Heart left ventricle (tissue), 16 donors: ENCODE measurements around the gene TNPO3. TPM values are rescaled to one million over a fixed set of nuclear protein-coding genes. Genes with fewer than 3 reads are reported as not detected.

Experiments
- ATAC-seq, 4 donors: fragments of 200-7000 bp; cut with Tn5 transposase; one replicate each; pipeline ENCODE4 v1.9.1; 2020 to 2022; ENCODE audit warnings: moderate library complexity in 4 of 4, mild to moderate bottlenecking in 3 of 4, moderate number of reproducible peaks in 1 of 4
- DNase-seq, 5 donors: peaks; one replicate each; pipeline ENCODE4 v3.0.0-alpha.2; 2020
- H3K27ac ChIP-seq, 12 donors: fragments of 200-600 bp; sonication (generic) in 4 of 12; one replicate each; pipeline versions ENCODE4 v1.5.0 to v1.8.0; 2016 to 2022; ENCODE audit warnings: mild to moderate bottlenecking in 2 of 12
- H3K27me3 ChIP-seq, 9 donors: fragments of 200-600 bp; sonication (generic) in 2 of 9; one replicate each; pipeline versions ENCODE4 v1.5.1 to v1.8.0; 2016 to 2022; ENCODE audit warnings: mild to moderate bottlenecking in 3 of 9
- H3K36me3 ChIP-seq, 9 donors: fragments of 200-600 bp; sonication (generic) in 2 of 9; one replicate each; pipeline versions ENCODE4 v1.5.0 to v1.8.0; 2018 to 2022; ENCODE audit warnings: mild to moderate bottlenecking in 2 of 9
- H3K4me1 ChIP-seq, 12 donors: fragments of 200-600 bp; sonication (generic) in 4 of 12; one replicate each; pipeline versions ENCODE4 v1.5.0 to v1.8.0; 2016 to 2022; ENCODE audit warnings: mild to moderate bottlenecking in 3 of 12
- H3K4me3 ChIP-seq, 12 donors: fragments of 200-600 bp; sonication (generic) in 4 of 12; one replicate each; pipeline versions ENCODE4 v1.5.0 to v1.8.0; 2017 to 2022; ENCODE audit warnings: mild to moderate bottlenecking in 9 of 12, moderate library complexity in 4 of 12
- H3K9me3 ChIP-seq, 12 donors: fragments of 200-600 bp; sonication (generic) in 4 of 12; one replicate each; pipeline versions ENCODE4 v1.5.0 to v1.8.0; 2016 to 2022; ENCODE audit warnings: mild to moderate bottlenecking in 1 of 12
- POLR2A ChIP-seq, 2 donors: fragments of 450-650 bp; IDR thresholded peaks; one replicate each; pipeline ENCODE4 v1.6.1; 2017; ENCODE audit warnings: antibody characterized with exemption in 2 of 2, mild to moderate bottlenecking in 2 of 2, moderate library complexity in 2 of 2
- WGBS, 4 donors: extraction: QIAGEN DNeasy Blood & Tissue Kit in 2 of 4; methylation state at CpG; one replicate each; pipeline versions ENCODE4 v1.1.5 to v1.1.7; 2013 to 2018; 5-methylcytosine and 5-hydroxymethylcytosine counted together
- intact Hi-C, 10 donors: fragments of 100-400 bp; cut with DNase I; formaldehyde crosslinking; loops; one replicate each; pipeline versions ENCODE4 v1.11.1 to v1.14.2; 2022
- polyA plus RNA-seq, 2 donors: library from polyadenylated mRNA; stranded (reverse); fragments of 200-250 nt; gene quantifications; one replicate each; pipeline ENCODE4 v1.2.3, GENCODE V29; 2013
- total RNA-seq, 9 donors: library from RNA; depleted of rRNA in 2 of 9; stranded (reverse); fragments of >200 nt in 2 of 9; fragmentation: NEBNext Ultra II Directional in 3 of 9; extraction: Animal tissue kit (Norgen Biotek cat#: 25700) in 3 of 9; gene quantifications; one replicate each; pipeline versions ENCODE4 v1.1.0 to v1.2.4, GENCODE V29; 2016 to 2023
- TF ChIP-seq, protein P1 (sequence below), 12 donors: fragments of 200-600 bp; sonication (generic) in 4 of 12; IDR thresholded peaks; one replicate each; pipeline versions ENCODE4 v1.5.0 to v1.8.0; 2018 to 2022; ENCODE audit warnings: antibody characterized with exemption in 12 of 12, mild to moderate bottlenecking in 5 of 12
- donor health status: ischemic (EF 13 %, LVEDD 7.1; RV severe dilation, severe dysfunction).
- donor health status: healthy with polysubstance abuse.
- donor health status: DM: no; HTN: yes; CAD: no.
- donor health status: DM: no; HTN: no; CAD: no.
- donor health status: ischemic (EF 25% LVEDD 6.9; RV normal size, moderate dysfunction).
- donor health status: ischemic (EF 25% LVEDD 5.7; RV mildly dilated, moderate dysfunction).
- donor health status: healthy.
- donor health status: DM: yes; HTN: yes; CAD: no.
- donor health status: ischemic (EF 35%, LVEDD 5.7; RV mildly dilated, moderate dysfunction).
- donor health status: nonischemic (EF 11% LVEDD 7.7; RV severe dilation, severe dysfunction).
- donor health status: DM: yes; HTN: yes; CAD: no.
- donor health status: PGD.
- donor health status: ischemic (EF 29% LVEDD 5.4; RV normal size, mild dysfunction).
- donor health status: nonischemic (EF 23%, LVEDD 6.1; RV moderate dilation, normal function).

TNPO3 gene
- total and polyA plus RNA-seq, 11 donors = 11.0 to 42.4 (median 31.3) TPM

DNA sequence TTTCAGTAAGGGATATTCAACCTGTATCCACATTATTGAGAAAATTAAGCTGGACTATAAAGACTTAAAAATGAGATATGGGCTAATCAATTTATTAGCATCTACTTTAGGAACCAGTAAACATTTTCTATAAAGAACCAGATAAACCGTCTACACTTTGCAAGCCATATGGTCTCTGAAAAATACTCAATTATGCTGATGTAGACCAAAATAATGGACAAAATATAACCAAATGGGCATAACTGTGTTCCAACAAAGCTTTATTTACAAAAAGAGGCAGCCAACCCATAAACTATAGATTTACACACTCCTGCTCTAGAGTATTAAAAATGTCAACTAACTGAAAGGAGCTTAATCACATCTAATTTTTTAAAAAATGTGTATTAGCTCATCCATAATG is 42.3 kb downstream of the TNPO3 start:
- no peak for ATAC-seq
- no peak for DNase-seq
- intact Hi-C loops = no loop called here
- Histone ChIP-seq H3K36me3 (peaks cover 0 to 87% (median 71%) of the 10 kb centered on the region in 9 donors), H3K27ac (no peak overlapping the region), H3K4me1 (peaks cover 0 to 12% (median 4%) of the 10 kb centered on the region in 12 donors), H3K9me3 (no peaks in the 10 kb centered on the region), H3K27me3 (no peaks in the 10 kb centered on the region), H3K4me3 (no peak overlapping the region)
- TF ChIP-seq, protein P1, sequence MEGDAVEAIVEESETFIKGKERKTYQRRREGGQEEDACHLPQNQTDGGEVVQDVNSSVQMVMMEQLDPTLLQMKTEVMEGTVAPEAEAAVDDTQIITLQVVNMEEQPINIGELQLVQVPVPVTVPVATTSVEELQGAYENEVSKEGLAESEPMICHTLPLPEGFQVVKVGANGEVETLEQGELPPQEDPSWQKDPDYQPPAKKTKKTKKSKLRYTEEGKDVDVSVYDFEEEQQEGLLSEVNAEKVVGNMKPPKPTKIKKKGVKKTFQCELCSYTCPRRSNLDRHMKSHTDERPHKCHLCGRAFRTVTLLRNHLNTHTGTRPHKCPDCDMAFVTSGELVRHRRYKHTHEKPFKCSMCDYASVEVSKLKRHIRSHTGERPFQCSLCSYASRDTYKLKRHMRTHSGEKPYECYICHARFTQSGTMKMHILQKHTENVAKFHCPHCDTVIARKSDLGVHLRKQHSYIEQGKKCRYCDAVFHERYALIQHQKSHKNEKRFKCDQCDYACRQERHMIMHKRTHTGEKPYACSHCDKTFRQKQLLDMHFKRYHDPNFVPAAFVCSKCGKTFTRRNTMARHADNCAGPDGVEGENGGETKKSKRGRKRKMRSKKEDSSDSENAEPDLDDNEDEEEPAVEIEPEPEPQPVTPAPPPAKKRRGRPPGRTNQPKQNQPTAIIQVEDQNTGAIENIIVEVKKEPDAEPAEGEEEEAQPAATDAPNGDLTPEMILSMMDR (IDR thresholded peaks at IDR 0.05) = no peak
- no peak for TF ChIP-seq POLR2A (IDR thresholded peaks at IDR 0.05)
- WGBS, 4 donors = 96 to 100% (median 99%) methylated on average over 1 of the region's 1 CpG

DNA sequence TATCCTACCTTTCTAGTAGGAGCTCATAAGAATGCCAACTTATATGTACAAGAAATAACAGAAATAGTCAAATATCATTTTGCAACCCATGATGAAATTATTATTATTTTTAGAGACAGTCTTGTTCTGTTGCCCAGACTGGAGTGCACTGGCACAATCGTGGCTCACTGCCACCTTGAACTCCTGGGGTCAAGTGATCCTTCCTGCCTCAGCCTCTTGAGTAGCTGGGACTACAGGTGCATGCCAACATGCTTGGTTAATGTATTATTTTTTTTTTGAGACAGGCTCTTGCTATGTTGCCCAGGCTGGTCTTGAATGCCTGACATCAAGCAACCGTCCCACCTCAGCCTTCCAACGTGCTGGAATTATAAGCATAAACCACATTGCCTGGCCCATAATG is 44.8 kb downstream of the TNPO3 start:
- Histone ChIP-seq H3K36me3 (peaks cover 0 to 80% (median 57%) of the 10 kb centered on the region in 9 donors), H3K9me3 (no peaks in the 10 kb centered on the region), H3K4me1 (peaks cover 0 to 12% (median 4%) of the 10 kb centered on the region in 12 donors), H3K27me3 (no peaks in the 10 kb centered on the region), H3K4me3 (no peak overlapping the region), H3K27ac (no peak overlapping the region)
- TF ChIP-seq POLR2A (IDR thresholded peaks at IDR 0.05) = no peak
- TF ChIP-seq, protein P1 (IDR thresholded peaks at IDR 0.05) = no peak
- intact Hi-C loops = no loop called here
- ATAC-seq (no peak), DNase-seq (no peak)
- WGBS, 4 donors = 61 to 69% (median 65%) methylated on average over 3 of the region's 3 CpGs

- no peaks in the 10 kb centered on the region for H3K9me3 ChIP-seq
- intact Hi-C loops = no loop called here
- no peaks in the 10 kb centered on the region for H3K27me3 ChIP-seq
- DNase-seq (no peak), ATAC-seq (no peak)
- H3K27ac ChIP-seq = no peak overlapping the region
- peaks cover 0 to 12% (median 4%) of the 10 kb centered on the region in 12 donors for H3K4me1 ChIP-seq
- TF ChIP-seq, protein P1 (IDR thresholded peaks at IDR 0.05) = no peak
- TF ChIP-seq POLR2A (IDR thresholded peaks at IDR 0.05) = no peak
- 75 to 80% (median 77%) methylated on average over 3 of the region's 3 CpGs for WGBS, 4 donors
- H3K4me3 ChIP-seq = no peak overlapping the region
- H3K36me3 ChIP-seq = peaks cover 0 to 80% (median 57%) of the 10 kb centered on the region in 9 donors
These were observed 45.5 kb downstream of the TNPO3 start for GRCh38 chr7:129009437-129009836.

- peaks cover 0 to 80% (median 57%) of the 10 kb centered on the region in 9 donors for H3K36me3 ChIP-seq
- TF ChIP-seq, protein P1 (IDR thresholded peaks at IDR 0.05) = no peak
- TF ChIP-seq POLR2A (IDR thresholded peaks at IDR 0.05) = no peak
- H3K4me1 ChIP-seq = peaks cover 0 to 12% (median 4%) of the 10 kb centered on the region in 12 donors
These were observed 46.1 kb downstream of the TNPO3 start for GRCh38 chr7:129008645-129009414.

More at GRCh38 chr7:129008645-129009414, 46.1 kb downstream of the TNPO3 start:
- DNase-seq (no peak), ATAC-seq (no peak)
- 75 to 81% (median 76%) methylated on average over 2 of the region's 2 CpGs for WGBS, 4 donors
- H3K4me3 ChIP-seq = no peak overlapping the region
- H3K9me3 ChIP-seq = no peaks in the 10 kb centered on the region
- no peak overlapping the region for H3K27ac ChIP-seq
- no peaks in the 10 kb centered on the region for H3K27me3 ChIP-seq
- intact Hi-C loops = no loop called here
